ENCODE results near the gene PAPSS2.

Gene PAPSS2

DNA sequence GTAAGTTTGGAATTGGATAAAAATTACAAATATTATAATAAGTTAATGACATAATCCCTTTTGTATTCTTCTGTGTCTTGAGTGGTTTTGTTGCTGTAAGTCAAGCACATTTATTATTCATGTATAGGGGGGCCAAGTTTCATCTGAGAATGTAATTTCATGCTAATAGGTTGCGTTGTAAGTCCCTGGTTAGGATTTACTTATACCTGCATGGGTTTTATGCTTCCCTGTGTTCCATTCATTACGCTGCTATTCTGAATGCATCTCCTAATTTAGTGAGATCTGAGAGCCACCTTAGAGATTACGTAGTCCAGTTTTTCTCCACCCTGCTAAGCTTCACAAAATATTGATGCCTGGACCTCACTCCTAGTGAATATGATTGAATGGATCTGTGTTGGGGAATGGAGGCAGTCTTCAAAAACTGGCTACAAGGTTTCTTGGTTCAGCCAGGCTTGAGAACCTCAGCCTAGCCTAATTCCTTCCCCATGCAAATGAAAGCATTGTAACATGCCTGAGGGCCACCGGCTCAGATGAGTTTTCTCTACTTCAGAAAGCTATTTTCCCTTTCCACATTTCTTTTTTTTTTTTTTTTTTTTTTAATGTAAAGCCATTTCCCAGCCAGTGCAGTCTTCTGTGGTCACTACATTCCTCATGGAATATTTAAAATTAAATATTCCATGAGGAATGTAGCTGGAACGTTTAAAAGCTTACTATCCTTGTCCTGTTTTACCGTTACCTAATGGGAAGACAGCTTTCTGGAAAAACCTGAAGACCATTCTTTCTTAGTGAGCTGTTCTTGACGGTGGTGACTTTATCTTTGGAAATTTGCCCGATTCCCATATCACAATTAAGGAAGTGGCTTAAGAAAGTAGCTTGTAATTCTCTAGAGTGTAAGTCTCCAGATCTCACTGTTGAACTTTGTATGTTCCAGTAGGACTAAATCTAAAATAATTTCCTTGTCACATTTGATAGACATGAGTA lies 16.0 kb downstream of the PAPSS2 start:
- DNase-seq (ENCODE audit: low spot score), result no peak
- in situ Hi-C loops (cut with MboI; ENCODE audit: low pct_unique_long_range_greater_than_20kb, low sequenced_read_pairs, unreplicated experiment), result no loop called here
- no peak for TF ChIP-seq CTCF (IDR thresholded peaks at IDR 0.05; ENCODE audit: extremely low read depth, insufficient read depth, missing control alignments)

- DNase-seq (ENCODE audit: low spot score), result no peak
- no peak for TF ChIP-seq CTCF (IDR thresholded peaks at IDR 0.05; ENCODE audit: extremely low read depth, insufficient read depth, missing control alignments)
- in situ Hi-C loops (cut with MboI; ENCODE audit: low pct_unique_long_range_greater_than_20kb, low sequenced_read_pairs, unreplicated experiment), result no loop called here
These were observed 17.9 kb downstream of the PAPSS2 start for GRCh38 chr10:87677595-87677994.

GRCh38 chr10:87678302-87678701 lies 18.6 kb downstream of the PAPSS2 start:
- in situ Hi-C loops (cut with MboI; ENCODE audit: low pct_unique_long_range_greater_than_20kb, low sequenced_read_pairs, unreplicated experiment), result no loop called here
- no peak for DNase-seq (ENCODE audit: low spot score)
- no peak for TF ChIP-seq CTCF (IDR thresholded peaks at IDR 0.05; ENCODE audit: extremely low read depth, insufficient read depth, missing control alignments)

DNA sequence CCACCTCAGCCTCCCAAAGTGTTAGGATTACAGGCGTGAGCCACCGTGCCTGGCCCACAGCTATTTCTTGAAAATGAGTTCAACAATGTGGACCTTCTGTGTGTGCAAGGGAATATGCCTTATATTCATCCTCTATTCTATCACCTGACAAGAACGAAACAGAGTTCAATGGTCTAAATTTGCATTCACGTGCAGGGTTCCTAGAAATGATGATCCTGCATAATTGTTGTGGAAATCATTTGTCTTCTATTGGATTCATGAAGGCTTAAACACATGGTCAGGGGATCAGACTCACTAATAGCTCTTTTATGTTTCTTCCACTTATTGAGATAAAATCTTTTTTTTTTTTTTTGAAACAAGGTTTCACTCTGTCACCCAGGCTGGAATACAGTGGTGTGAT lies 23.7 kb downstream of the PAPSS2 start:
- in situ Hi-C loops (cut with MboI; ENCODE audit: low pct_unique_long_range_greater_than_20kb, low sequenced_read_pairs, unreplicated experiment), result no loop called here
- no peak for TF ChIP-seq CTCF (IDR thresholded peaks at IDR 0.05; ENCODE audit: extremely low read depth, insufficient read depth, missing control alignments)
- no peak for DNase-seq (ENCODE audit: low spot score)

DNA sequence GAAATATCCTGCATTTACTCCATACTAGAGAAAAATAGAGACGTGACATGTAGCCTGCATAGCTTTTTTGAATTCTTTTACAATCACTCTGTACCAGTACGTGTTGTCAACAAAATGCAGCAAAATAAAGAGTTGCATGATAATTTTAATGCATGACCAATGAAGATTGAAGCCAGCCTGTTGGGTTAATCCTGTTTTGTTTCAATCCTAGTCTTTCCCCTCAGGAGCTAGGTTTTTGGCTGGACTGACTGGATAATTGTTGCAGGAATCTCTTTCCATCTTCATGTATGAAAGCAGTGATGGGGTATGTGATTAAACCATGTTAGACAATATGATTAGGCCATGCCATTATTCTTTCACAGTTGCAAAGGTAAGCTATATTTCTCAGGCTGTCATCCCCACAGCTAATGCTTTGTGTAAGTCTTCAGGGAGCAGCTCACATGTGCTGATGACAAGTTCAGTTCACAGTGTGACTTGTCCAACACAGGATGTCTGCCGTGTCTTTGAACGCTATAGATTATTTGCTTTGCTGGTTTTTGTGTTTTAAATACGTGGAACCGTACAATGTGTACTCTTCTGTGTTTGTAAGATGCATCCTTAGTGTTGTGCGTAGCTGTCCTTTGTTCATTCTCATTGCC lies 24.4 kb downstream of the PAPSS2 start:
- DNase-seq (ENCODE audit: low spot score), result no peak
- TF ChIP-seq CTCF (IDR thresholded peaks at IDR 0.05; ENCODE audit: extremely low read depth, insufficient read depth, missing control alignments), result no peak
- in situ Hi-C loops (cut with MboI; ENCODE audit: low pct_unique_long_range_greater_than_20kb, low sequenced_read_pairs, unreplicated experiment), result no loop called here

GRCh38 chr10:87685832-87686574 lies 26.3 kb downstream of the PAPSS2 start:
- no peak for TF ChIP-seq CTCF (IDR thresholded peaks at IDR 0.05; ENCODE audit: extremely low read depth, insufficient read depth, missing control alignments)
- in situ Hi-C loops (cut with MboI; ENCODE audit: low pct_unique_long_range_greater_than_20kb, low sequenced_read_pairs, unreplicated experiment), result no loop called here
- DNase-seq (ENCODE audit: low spot score), result no peak

All from GM13977 (cell line).